ENCODE measurements around the gene SPSB2.

DNA sequence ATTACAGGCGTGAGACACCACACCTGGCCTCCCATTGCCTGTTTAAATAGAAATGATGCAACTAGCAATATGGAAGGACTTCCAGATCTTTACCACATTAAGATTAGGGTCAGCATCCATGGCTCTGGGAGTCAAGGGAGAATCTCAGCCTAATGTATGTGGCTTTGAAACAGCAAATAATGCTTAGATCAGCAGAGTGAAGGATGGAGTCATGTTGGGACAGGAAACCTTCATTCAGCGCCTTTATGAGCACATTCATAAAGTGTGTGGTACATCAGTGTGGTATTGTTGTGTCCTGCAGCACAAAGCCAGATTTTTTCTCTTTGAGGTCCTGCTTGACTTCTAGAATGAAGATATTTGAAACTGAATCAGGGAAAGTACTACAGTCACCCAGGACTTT, 15.3 kb upstream of the SPSB2 start:
- TF ChIP-seq, protein P1, sequence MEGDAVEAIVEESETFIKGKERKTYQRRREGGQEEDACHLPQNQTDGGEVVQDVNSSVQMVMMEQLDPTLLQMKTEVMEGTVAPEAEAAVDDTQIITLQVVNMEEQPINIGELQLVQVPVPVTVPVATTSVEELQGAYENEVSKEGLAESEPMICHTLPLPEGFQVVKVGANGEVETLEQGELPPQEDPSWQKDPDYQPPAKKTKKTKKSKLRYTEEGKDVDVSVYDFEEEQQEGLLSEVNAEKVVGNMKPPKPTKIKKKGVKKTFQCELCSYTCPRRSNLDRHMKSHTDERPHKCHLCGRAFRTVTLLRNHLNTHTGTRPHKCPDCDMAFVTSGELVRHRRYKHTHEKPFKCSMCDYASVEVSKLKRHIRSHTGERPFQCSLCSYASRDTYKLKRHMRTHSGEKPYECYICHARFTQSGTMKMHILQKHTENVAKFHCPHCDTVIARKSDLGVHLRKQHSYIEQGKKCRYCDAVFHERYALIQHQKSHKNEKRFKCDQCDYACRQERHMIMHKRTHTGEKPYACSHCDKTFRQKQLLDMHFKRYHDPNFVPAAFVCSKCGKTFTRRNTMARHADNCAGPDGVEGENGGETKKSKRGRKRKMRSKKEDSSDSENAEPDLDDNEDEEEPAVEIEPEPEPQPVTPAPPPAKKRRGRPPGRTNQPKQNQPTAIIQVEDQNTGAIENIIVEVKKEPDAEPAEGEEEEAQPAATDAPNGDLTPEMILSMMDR (IDR thresholded peaks at IDR 0.05): no peak
- no peak for TF ChIP-seq POLR2A (IDR thresholded peaks at IDR 0.05)

Measured in esophagus squamous epithelium (tissue), 4 donors.